HG02885 (cell line): Measurements from ENCODE around the gene MLST8.

Source experiments
- ATAC-seq: cut with Tn5 transposase; IDR thresholded peaks from one replicate; pipeline ENCODE4 v1.9.1; 2021; ENCODE audit warnings: mild to moderate bottlenecking; ENCODE audit not compliant: unreplicated experiment, poor library complexity

MLST8 gene

DNA sequence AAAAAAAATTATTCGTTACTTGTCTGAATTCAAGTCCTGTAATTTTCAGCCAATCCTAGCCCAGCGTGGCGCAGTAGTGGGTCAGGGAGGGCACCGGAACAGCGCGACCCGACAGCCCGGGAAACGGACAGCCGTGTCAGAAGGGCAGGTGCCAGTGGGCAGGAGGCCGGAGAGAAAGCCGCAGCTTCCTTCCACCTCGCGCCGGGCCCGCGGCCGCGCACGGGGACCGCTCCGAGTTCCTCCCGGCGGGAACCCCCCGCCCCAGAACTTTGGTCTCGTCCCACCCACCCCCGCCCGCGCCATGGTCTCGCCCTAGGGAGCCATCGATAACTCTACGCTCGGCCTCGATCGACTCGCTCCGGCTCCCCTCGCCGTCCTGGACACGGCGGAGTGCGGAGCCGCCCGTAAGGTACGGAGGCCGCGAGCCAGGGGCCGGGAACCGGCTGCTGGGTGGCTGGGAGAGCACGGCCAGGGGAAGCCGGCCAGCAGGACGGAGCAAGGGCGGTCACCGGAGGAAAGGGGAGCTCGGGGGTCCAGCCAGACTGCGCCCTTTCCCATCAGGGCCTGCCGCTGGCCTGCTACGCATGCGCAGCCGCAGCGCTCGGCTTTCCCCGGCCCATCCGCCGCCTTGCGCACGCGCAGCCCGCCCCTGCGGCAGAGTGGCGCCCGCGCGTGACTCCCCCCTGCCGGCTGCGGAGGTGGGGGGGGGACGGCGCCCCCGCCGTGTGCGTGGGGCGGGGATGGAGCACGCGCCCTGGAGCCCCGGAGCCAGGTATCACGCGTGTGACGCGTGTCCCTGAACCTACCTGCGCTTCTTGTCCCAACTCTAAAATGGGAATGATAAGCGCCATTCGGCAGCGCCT lies at the start of gene MLST8:
Gene MLST8, plus strand, starts transcription at position 351 of the 863 bp plus-strand sequence. CDS start 632 bp downstream, outside the sequence.
- ATAC-seq = peak; percentile 78

DNA sequence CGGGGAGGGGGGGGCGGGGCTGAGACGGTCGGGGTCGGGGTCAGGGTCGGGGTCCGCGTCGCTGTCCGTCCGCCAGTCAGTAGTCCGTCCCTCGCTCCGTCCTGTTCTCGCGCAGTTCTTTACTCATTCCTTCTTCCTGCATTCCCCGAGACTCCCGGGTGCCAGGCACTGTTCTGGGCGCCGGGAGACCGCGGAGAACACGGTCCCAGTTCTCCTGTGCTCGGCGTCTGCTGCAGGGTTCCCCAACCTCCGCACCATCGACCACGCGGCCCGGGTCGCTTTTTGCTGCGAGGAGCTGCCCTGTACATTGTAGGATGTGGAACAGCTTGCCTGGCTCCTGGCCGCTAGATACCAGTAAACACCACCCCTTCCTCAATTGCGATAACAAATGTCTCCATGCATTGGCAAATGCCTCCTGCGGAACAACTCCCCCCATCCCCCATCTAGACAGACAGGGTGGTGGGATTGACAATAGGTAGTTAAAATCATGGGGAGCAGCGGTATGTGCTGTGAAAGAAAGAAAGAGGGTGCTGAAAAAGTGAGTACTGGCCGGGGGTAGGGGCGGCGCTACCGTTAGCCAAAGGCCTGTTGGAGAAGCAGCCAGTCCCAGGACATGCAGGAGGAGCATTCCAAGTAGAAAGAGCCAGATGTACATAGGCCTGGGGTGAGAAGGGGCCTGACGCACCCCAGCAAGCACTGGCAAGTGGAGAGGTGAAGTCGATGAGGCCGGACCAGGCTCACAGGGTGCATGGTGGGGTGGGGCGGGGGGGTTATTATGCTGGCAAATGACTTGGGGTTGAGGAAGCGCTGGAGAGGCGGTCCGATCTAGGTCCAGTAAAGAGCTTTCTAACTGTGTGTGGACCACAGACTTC lies 49.0 kb upstream of the MLST8 start:
- ATAC-seq = no peak

DNA sequence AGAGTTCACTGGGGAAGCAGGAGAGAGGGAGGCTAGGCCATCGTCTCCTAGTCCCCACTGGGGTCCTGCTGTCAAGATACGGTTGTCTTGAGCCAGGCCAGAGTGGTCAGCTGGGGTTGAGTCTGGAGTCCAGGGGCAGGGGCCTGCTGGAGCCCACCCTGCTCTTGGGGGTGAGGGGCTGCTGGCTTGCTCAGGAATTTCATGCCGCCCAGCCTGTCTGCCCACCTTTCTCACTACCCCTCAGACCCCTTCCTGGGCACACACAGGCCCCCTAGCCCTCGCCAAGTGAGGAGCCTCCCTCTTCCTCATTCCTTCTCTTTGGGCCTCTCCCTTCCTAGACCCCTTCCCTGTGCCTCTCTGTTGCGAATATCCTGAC lies 48.4 kb upstream of the MLST8 start:
- no peak for ATAC-seq

DNA sequence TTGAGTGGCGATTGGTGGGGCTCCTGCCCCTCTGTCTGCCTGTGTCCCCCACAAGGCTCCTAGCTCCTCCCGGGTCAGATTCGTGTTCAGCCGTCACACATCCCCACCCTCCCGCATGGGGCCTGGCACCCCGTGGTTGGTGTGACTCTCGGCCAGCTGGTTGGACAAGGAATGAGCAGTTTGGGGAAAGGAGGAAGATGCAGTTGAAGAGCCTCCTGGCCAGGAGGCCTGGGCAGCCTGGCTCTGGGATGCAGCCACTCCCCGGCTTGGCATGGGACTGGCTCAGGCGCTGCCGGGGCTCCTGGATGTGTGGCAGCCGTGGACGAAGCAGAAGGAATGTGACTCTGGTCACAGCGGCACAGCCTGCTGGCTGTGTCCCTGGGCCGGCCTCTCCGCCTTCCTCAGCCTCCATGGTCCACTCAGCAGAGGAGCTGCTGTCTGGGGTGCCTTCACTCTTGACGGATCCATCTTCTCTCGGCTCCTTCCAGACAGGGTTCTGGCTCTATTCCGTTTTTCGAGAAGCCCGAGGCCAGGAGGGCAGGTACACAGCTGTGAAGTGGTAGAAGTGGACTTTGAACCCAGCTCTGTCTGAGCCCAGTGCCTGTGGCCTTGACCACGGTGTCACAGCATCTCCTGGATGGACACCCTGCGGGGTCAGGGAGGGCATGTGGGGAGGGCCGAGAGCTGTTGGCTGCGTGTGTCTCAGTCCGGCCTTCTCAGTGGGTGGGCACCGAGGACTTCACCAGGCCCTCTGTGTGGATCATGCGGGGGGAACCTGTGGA lies 47.6 kb upstream of the MLST8 start:
- no peak for ATAC-seq

GRCh38 chr16:2158262-2158638 lies 47.0 kb upstream of the MLST8 start:
- no peak for ATAC-seq

DNA sequence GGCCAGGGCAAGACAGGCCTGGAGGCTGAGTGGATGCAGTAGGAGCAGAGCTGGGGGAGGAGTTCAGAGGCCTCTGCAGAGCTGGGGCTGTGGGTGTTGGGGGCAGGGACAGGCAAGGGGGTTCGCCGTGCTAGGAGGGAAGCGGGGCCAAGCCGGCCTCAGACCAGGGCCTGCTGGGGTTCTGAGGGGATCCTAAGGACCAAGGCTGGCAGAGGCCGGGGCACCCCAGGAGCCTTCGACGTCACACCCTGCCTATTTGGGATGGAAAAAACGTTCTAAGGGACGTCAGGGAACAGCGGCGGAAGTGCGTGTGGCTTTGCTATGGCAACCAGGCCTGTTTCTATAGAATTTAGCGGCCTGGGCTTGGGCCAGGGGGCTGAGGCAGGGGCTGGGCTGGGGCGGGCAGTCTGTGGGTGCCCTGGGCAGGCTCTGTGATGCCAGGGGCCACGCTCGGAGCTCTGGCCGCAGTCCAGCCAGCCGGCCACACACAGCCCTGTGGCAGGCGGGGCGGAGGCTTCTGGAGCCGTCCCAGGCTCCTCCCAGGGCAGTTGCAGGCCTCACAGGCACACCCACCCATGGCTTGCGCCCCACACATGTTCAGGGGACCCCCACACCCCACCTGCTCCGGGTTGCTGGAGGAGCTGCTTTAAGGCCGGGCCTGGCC lies 45.9 kb upstream of the MLST8 start:
- no peak for ATAC-seq

DNA sequence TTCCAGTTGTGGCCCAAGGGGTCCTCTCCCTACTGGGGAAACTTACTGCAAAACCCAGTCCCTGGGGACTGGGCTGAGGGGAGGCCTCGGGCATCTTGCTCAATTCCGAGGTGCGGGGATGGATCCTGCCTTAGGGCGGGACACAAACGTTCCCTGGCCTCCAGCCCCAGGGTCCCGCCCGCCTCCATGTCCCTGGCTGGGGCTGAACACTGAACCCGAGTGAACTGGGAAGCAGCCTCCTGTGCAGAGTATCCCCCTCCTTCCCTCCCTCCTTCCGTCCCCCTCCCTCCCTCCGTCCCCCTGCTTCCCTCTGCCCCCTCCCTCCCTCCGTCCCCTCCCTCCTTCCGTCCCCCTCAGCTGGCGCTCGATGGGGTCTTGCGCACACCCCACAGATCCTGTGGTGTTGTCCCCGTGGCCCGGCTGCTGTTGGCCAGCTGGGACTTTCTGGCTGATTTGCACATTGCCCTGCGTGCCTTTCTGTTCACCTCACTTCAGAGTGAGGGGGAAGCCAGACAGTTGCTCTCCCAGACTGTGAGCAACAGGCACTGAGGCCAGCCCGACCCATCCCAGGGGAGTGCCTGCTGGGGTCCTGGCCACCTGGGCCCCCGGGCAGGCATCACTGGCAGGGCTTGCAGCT lies 44.2 kb upstream of the MLST8 start:
- peak; percentile 37 for ATAC-seq

GRCh38 chr16:2161911-2162310 lies 43.3 kb upstream of the MLST8 start:
- ATAC-seq = no peak

DNA sequence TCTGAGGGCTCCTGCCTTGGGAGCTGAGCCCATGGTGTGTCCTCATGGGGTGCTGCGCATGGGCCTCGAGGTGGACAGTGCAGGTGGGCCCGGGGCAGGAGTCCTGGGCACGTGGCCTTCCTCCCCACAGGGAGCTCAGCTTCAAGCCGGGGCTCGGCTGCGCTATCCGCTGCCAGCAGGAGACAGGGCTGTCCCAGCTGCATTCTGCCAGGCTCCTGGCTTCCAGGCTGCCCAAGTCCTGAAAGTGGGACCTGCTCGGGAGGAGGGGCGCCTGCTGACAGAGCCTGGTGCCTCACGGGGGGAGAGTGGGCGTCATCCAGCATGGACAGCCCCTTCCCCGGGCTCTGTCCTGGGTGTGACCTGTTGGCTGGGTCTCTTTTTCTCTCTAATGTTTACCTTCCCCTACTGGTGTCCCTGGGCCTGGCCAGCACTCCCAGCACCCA lies 42.6 kb upstream of the MLST8 start:
- ATAC-seq = no peak

- no peak for ATAC-seq
Measured at GRCh38 chr16:2163211-2163881, 41.9 kb upstream of the MLST8 start.

- ATAC-seq = no peak
Measured at GRCh38 chr16:2165861-2166260, 39.4 kb upstream of the MLST8 start.

DNA sequence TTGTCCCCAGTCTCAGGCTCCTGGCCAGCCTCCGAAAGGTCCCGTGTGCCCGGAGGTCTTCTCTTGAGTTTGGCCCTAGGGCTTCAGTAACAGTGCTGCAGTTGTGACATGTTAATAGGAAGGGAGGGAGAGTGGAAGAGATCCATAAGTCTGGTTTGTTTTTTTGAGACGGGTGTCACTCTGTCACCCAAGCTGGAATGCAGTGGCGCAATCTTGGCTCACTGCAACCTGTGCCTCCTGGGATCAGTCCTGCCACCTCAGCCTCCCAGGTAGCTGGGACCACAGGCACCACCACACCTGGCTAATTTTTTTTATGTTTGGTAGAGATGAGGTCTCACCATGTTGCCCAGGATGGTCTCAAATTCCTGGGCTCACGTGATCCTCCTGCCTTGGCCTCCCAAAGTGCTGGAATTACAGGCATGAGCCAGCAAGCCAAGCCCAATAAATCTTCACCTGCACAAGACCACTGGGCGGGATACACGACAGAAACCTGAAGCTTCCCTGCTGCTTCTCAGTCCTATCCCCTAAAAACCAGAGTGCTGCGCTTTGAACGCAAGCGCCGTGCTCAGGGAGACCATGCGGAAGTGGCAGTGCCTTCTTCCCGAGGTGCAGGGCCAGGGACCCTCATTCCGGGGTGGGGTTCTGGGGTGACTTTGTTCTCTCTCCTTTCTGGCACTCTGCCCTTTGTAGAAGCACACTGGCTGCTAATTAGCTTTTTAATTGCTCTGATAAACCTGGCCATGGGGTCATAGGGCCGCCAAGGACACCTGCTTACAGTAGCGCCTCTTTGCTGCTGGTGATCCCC lies 38.8 kb upstream of the MLST8 start:
- no peak for ATAC-seq

GRCh38 chr16:2167068-2167638 lies 38.1 kb upstream of the MLST8 start:
- ATAC-seq = no peak

DNA sequence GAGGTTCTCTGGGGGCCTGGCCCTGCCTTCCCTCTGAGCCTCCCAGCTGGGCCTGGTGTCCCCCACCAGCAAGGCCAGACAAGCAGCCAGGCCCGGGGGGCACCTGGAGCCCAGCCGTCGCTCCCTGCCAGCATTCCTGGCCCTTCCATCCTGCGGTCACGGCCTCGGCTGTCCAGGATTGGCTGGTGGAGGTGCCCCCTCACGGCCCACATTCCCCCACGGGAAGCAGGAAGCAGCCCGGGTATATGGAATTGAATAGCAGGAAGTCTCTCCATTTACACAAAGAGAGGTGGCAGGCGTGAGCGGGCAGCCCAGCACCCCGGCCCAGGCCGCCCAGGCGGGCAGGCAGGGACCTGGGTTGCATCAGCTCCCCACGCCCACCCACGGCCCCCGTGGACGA lies 35.2 kb upstream of the MLST8 start:
- no peak for ATAC-seq

DNA sequence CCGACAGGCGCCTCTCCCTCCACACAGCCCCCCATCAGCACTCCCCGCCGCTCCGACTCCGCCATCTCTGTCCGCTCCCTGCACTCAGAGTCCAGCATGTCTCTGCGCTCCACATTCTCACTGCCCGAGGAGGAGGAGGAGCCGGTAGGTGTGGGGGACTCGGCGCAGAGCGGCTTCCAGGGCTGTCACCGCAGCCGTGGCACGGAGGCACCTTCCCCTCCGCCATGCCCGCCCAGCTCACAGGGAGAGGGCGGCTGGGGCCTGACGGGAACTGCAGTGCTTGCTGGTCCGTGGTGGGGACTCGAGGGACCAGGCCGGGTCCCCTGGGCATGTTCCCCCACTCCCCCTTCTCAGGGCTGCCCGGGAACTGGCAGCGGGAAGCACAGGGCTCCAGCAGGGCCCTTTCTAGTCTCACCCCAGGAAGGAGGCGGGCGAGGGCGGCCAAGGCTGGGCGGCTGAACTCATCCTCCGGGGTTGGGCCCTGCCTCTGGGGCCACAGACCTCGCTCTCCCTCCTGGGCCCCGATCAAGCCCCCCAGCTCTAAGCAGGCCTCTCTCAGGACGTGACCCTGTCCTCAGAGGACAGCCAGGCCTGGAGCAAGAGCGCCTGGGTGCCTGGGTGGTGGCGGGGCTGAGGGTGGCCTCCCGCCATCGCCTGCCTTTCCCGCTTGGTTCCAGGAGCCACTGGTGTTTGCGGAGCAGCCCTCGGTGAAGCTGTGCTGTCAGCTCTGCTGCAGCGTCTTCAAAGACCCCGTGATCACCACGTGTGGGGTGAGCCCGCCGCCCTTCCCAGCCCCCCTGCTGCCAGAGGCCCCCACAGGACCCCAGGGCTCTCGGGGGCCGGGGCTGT lies 34.4 kb upstream of the MLST8 start:
- ATAC-seq = no peak

DNA sequence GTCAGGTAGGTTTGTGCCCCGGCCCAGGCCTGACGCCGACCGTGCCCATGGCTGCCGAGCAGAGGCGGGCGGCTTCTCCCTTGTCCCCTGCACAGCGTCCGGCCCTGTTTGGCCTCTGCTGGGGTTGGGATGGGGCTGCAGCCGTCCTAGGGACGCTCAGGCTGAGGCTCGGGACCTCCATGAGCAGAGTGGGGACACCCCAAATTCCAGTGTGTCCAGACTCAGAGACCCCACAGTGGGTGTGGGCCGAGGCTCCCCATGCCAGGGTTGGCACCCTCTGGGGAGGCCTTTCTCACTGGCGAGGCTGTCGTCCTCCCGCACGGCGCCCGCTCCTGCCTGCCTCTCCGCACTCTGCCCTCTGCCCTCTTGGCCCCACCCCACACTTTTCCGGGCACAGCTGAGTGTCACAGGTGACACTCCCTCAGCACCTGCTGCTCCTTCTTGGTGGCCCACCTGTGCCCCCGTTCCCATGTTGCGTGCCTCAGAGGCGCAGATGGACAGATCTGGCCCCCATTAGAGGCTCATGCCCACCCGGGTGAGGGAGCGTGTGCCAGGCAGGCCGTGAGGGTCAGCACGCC lies 33.6 kb upstream of the MLST8 start:
- no peak for ATAC-seq
